K562 (cell line): ENCODE measurements around the gene DNAJB1. TPM values are rescaled to one million over a fixed set of nuclear protein-coding genes. Genes with fewer than 3 reads are reported as not detected.

Experiments
- ATAC-seq: fragments of 200-7000 bp; cut with Tn5 transposase; 3 replicates; pipeline ENCODE4 v1.9.1; 2020; ENCODE audit warnings: moderate library complexity
- BruUV-seq: library from RNA; stranded (reverse); fragments of 400-500 nt; replicated peaks from 2 replicates; lab custom pipeline; 2021; lab: Mats Ljungman, UMichigan
- CTCF ChIA-PET: fragments of 300-600 bp; formaldehyde crosslinking; extraction: SDS; loops from one replicate; lab custom pipeline; 2021; ENCODE audit warnings: low intra/inter-chr PET ratio; lab: Yijun Ruan, JAX
- POLR2A ChIA-PET: fragments of 300-600, 350-650 bp; sonication (Branson Sonifier 250); formaldehyde crosslinking; extraction: SDS; loops from one replicate; lab custom pipeline; 2021; ENCODE audit warnings: antibody characterized with exemption, inconsistent platforms; lab: Yijun Ruan, JAX
- DNase-seq, 4 experiments: peaks; one replicate each; pipeline versions ENCODE4 v3.0.0 to v3.0.0-alpha.2; 2011 to 2018; ENCODE audit warnings: low spot score in 3 of 4, mixed read lengths in 3 of 4; ENCODE audit errors: extremely low read depth in 1 of 4
- FAIRE-seq: peaks from 2 replicates; lab custom pipeline; 2011; peaks lifted over from hg19 to GRCh38; lab: Jason Lieb, UNC
- H2AFZ ChIP-seq: 2 replicates; pipeline ENCODE4 v1.6.0; 2011; ENCODE audit warnings: low read depth, low read length, control low read depth, inconsistent platforms
- H3K27ac ChIP-seq: fragments of 200-600 bp; 3 replicates; pipeline ENCODE4 v1.8.0; 2011; ENCODE audit warnings: low read depth, mild to moderate bottlenecking, control low read depth, inconsistent platforms, low read length, moderate library complexity, mixed read lengths; ENCODE audit errors: extremely low read depth
- H3K27me3 ChIP-seq, 2 experiments: fragments of 300-600 bp in 1 of 2; 2 replicates in 1 of 2; 3 replicates in 1 of 2; pipeline versions ENCODE4 v1.6.0 to v1.8.0; 2011; ENCODE audit warnings: inconsistent platforms in 2 of 2, low read length in 2 of 2, mild to moderate bottlenecking in 1 of 2, mixed read lengths in 1 of 2, moderate library complexity in 1 of 2; ENCODE audit not compliant: control insufficient read depth in 2 of 2, insufficient read depth in 2 of 2
- H3K36me3 ChIP-seq: fragments of 300-600 bp; 3 replicates; pipeline ENCODE4 v1.8.0; 2011; ENCODE audit warnings: mild to moderate bottlenecking, low read length, inconsistent platforms; ENCODE audit not compliant: control insufficient read depth, insufficient read depth
- H3K4me1 ChIP-seq, 2 experiments: fragments of 200-600 bp in 1 of 2; replicated peaks in 1 of 2; 2 replicates in 1 of 2; 3 replicates in 1 of 2; pipeline versions ENCODE4 v1.5.1 to v1.8.0; 2011; ENCODE audit warnings: inconsistent platforms in 2 of 2, low read length in 2 of 2, mild to moderate bottlenecking in 1 of 2, mixed read lengths in 1 of 2, moderate library complexity in 1 of 2; ENCODE audit not compliant: control insufficient read depth in 2 of 2, insufficient read depth in 2 of 2
- H3K4me2 ChIP-seq: 2 replicates; pipeline ENCODE4 v1.6.1; 2011; ENCODE audit warnings: low read length, control low read depth, inconsistent platforms, mixed read lengths; ENCODE audit not compliant: insufficient read depth
- H3K4me3 ChIP-seq: fragments of 200-600 bp; sonication (generic), shearing (Covaris generic); 2 replicates; pipeline ENCODE4 v1.5.1; 2016; ENCODE audit warnings: control low read depth, inconsistent platforms
- H3K79me2 ChIP-seq: fragments of 200-600 bp; 3 replicates; pipeline ENCODE4 v1.8.0; 2011; ENCODE audit warnings: low read length, inconsistent platforms; ENCODE audit not compliant: control insufficient read depth, insufficient read depth
- H3K9ac ChIP-seq, 2 experiments: 2 replicates each; pipeline versions ENCODE4 v1.6.0 to v1.6.1; 2011; ENCODE audit warnings: low read depth in 2 of 2, low read length in 2 of 2, control low read depth in 1 of 2, inconsistent platforms in 1 of 2, mild to moderate bottlenecking in 1 of 2, mixed read lengths in 1 of 2; ENCODE audit not compliant: insufficient read depth in 1 of 2
- H3K9me1 ChIP-seq: one replicate; pipeline ENCODE4 v1.6.0; 2011; ENCODE audit warnings: inconsistent platforms, mild to moderate bottlenecking, low read length, moderate library complexity; ENCODE audit not compliant: control insufficient read depth, insufficient read depth
- H3K9me3 ChIP-seq: replicated peaks from 2 replicates; pipeline ENCODE4 v1.5.1; 2011; ENCODE audit warnings: low read depth, low read length, inconsistent platforms; ENCODE audit not compliant: control insufficient read depth, insufficient read depth
- H4K20me1 ChIP-seq: replicated peaks from 2 replicates; pipeline ENCODE4 v1.6.1; 2011; ENCODE audit warnings: low read length, inconsistent platforms, mixed read lengths; ENCODE audit not compliant: control insufficient read depth, insufficient read depth
- BRF2 ChIP-seq: IDR thresholded peaks from 3 replicates; pipeline ENCODE4 v1.6.1; 2011; ENCODE audit warnings: borderline replicate concordance, mild to moderate bottlenecking; ENCODE audit not compliant: insufficient read length, insufficient read depth
- CBX1 ChIP-seq: sonication (generic); IDR thresholded peaks from 2 replicates; pipeline ENCODE4 v1.6.1; 2016; ENCODE audit warnings: antibody characterized with exemption, low read depth, mild to moderate bottlenecking
- GTF2A2 ChIP-seq: IDR thresholded peaks from 2 replicates; pipeline ENCODE4 v1.6.1; 2016; ENCODE audit warnings: mild to moderate bottlenecking, missing genetic modification characterization, missing compliant biosample characterization
- MEF2D ChIP-seq: conservative IDR thresholded peaks from 2 replicates; pipeline ENCODE4 v1.6.1; 2016; ENCODE audit warnings: low read depth, missing genetic modification characterization, missing compliant biosample characterization
- NR2F6 ChIP-seq: fragments of 450-650 bp; formaldehyde crosslinking; IDR thresholded peaks from 2 replicates; pipeline ENCODE4 v1.4.0; 2020; ENCODE audit warnings: mild to moderate bottlenecking
- PBX2 ChIP-seq, 2 experiments: IDR thresholded peaks in 1 of 2; conservative IDR thresholded peaks in 1 of 2; 2 replicates each; pipeline ENCODE4 v1.6.1; 2016; ENCODE audit warnings: low read depth in 2 of 2, mild to moderate bottlenecking in 1 of 2, missing compliant biosample characterization in 1 of 2, missing genetic modification characterization in 1 of 2, moderate library complexity in 1 of 2
- PRDM10 ChIP-seq: fragments of 450-650 bp; IDR thresholded peaks from 2 replicates; pipeline ENCODE4 v1.6.1; 2018; ENCODE audit not compliant: partially characterized antibody
- RCOR1 ChIP-seq, 2 experiments: IDR thresholded peaks; 2 replicates each; pipeline ENCODE4 v1.6.1; 2012; ENCODE audit warnings: low read depth in 2 of 2, low read length in 2 of 2, borderline replicate concordance in 1 of 2, improper control_type of control experiment in 1 of 2
- RHOXF2B ChIP-seq: fragments of 250-450 bp; sonication (Bioruptor Pico); conservative IDR thresholded peaks from 2 replicates; pipeline ENCODE4 v1.5.1; 2021
- RUNX1 ChIP-seq: sonication (generic); IDR thresholded peaks from 2 replicates; pipeline ENCODE4 v1.6.1; 2016; ENCODE audit warnings: antibody characterized with exemption, low read depth
- SMAD2 ChIP-seq: fragments of 150-350 bp; IDR thresholded peaks from 2 replicates; pipeline ENCODE4 v1.6.1; 2014; ENCODE audit warnings: low read depth, mild to moderate bottlenecking, low read length
- STAT5B ChIP-seq: fragments of 250-450 bp; sonication (Bioruptor Pico); IDR thresholded peaks from 2 replicates; pipeline ENCODE4 v1.8.0; 2021; ENCODE audit warnings: mild to moderate bottlenecking, inconsistent platforms
- TCFL5 ChIP-seq: fragments of 250-450 bp; sonication (Bioruptor Pico); conservative IDR thresholded peaks from 2 replicates; pipeline ENCODE4 v1.6.1; 2021; ENCODE audit warnings: mild to moderate bottlenecking, moderate library complexity, matching md5 sums
- WGBS: fragments of 100-300 bp; shearing (Covaris generic); methylation state at CpG from one replicate; pipeline ENCODE4 v1.1.6; 2016; ENCODE audit warnings: low coverage, mixed read lengths; ENCODE audit not compliant: insufficient coverage; ENCODE audit errors: missing lambda C conversion rate; 5-methylcytosine and 5-hydroxymethylcytosine counted together
- in situ Hi-C: fragments of 300-500 bp; cut with MboI; formaldehyde crosslinking; loops from 4 replicates; pipeline ENCODE4 v1.15.0; 2018; ENCODE audit warnings: inconsistent platforms, mixed read lengths
- intact Hi-C: fragments of 100-400 bp; cut with micrococcal nuclease; formaldehyde crosslinking; loops from 2 replicates; pipeline ENCODE4 v1.14.2; 2022
- polyA plus RNA-seq, 8 experiments: library from polyadenylated mRNA; depleted of rRNA in 4 of 8; stranded (reverse) in 5 of 8; unstranded in 3 of 8; fragments of >200 nt; fragmentation: Nextera tagmentation in 2 of 8; fragmentation: Illumina TruSeq in 1 of 8; extraction: Ambion mirVana in 2 of 8; extraction: Trizol in 1 of 8; gene quantifications; 2 replicates each; pipeline versions ENCODE4 v1.2.1 to v1.2.3, GENCODE V29; 2011 to 2014; ENCODE audit warnings: inconsistent platforms in 1 of 8, missing spikeins in 1 of 8
- total RNA-seq, 7 experiments: library from RNA; depleted of rRNA in 6 of 7; stranded (reverse); fragments of >200 nt in 6 of 7; fragmentation: Illumina TruSeq in 2 of 7; extraction: Trizol in 2 of 7; gene quantifications; 2 replicates each; pipeline versions ENCODE4 v1.2.1 to v1.2.3, GENCODE V29; 2011 to 2021; ENCODE audit warnings: low replicate concordance in 1 of 7

The DNAJB1 gene
- total and polyA plus RNA-seq, 9 of the 15 experiments (the other 6 are each of a cell fraction or from before 2014, with no cell fraction given), result 13.2 to 113 (median 62.1) TPM

GRCh38 chr19:14562660-14563589, 44.7 kb upstream of the DNAJB1 start:
- Histone ChIP-seq H3K9ac (peak overlapping the region in 1 of 2 experiments; percentile 65; a peak in 2 of 4 replicates), H4K20me1 (peaks cover 18% of the 10 kb centered on the region; the same call in 1 of the 2 replicates), H3K9me1 (peaks cover 8% of the 10 kb centered on the region), H3K4me3 (no peak overlapping the region), H3K27me3 (no peaks in the 10 kb centered on the region), H3K36me3 (peaks cover 46% of the 10 kb centered on the region; the same call in 2 of the 3 replicates), H3K4me2 (no peak overlapping the region), H3K79me2 (peaks cover 37% of the 10 kb centered on the region; the same call in 2 of the 3 replicates), H3K4me1 (peaks cover 12 to 85% of the 10 kb centered on the region in 2 experiments; a peak in 4 of 5 replicates), H3K9me3 (no peaks in the 10 kb centered on the region), H2AFZ (no peak overlapping the region), H3K27ac (no peak overlapping the region)
- FAIRE-seq (no peak), DNase-seq (no peak), ATAC-seq (no peak)
- 91% methylated on average over 16 of the region's 23 CpGs for WGBS
- no TSS peak for BruUV-seq
- in situ Hi-C loops, result no loop called here
- intact Hi-C loops, result no loop called here
- POLR2A ChIA-PET, result interaction anchor here (0.9 to 1.4 kb wide), 2 partner anchors 9 to 49 kb away, joined by 3 to 4 read pairs; partner anchors contain the start of gene NDUFB7
- CTCF ChIA-PET, result no interaction called here
- no peak for TF ChIP-seq BRF2
- TF ChIP-seq GTF2A2, result no peak
- TF ChIP-seq MEF2D (tag), result no peak
- no peak for TF ChIP-seq RUNX1
- no peak for TF ChIP-seq CBX1
- no peak for TF ChIP-seq NR2F6 (CRISPR knock-in tag)
- no peak for TF ChIP-seq STAT5B (CRISPR knock-in tag)
- TF ChIP-seq RHOXF2B (CRISPR knock-in tag), result no peak
- no peak for TF ChIP-seq TCFL5 (CRISPR knock-in tag)
- TF ChIP-seq PBX2 (CRISPR knock-in tag; IDR thresholded peaks at IDR 0.05; ENCODE audit: low read depth), result no peak
- no peak for TF ChIP-seq PBX2 (tag; conservative IDR thresholded peaks at IDR 0.05; ENCODE audit: low read depth)
- no peak for TF ChIP-seq PRDM10
- no peak for TF ChIP-seq SMAD2
- TF ChIP-seq RCOR1 (IDR thresholded peaks at IDR 0.05; ENCODE audit: borderline replicate concordance in 1 of 2, low read depth in 2 of 2, low read length in 2 of 2), result no peak
